Fibroblast of pulmonary artery (primary cell): Measurements from ENCODE around the gene NOCT.
"Not testable (repeated sequence)": the region's sequence is repeated elsewhere in the genome, so short reads cannot be mapped to it uniquely, and the experiment has no call there.

ENCODE experiments used
- DNase-seq: peaks from one replicate; pipeline ENCODE4 v3.0.0-alpha.2; 2010; ENCODE audit warnings: low read depth
- H3K4me3 ChIP-seq: replicated peaks from 2 replicates; pipeline ENCODE4 v1.5.1; 2011; ENCODE audit warnings: low read depth, mild to moderate bottlenecking, control low read depth, low read length, moderate library complexity
- CTCF ChIP-seq: IDR thresholded peaks from 2 replicates; pipeline ENCODE4 v1.5.1; 2011; ENCODE audit warnings: mild to moderate bottlenecking, control low read depth, low read length, inconsistent platforms; ENCODE audit errors: missing control alignments

Gene NOCT

DNA sequence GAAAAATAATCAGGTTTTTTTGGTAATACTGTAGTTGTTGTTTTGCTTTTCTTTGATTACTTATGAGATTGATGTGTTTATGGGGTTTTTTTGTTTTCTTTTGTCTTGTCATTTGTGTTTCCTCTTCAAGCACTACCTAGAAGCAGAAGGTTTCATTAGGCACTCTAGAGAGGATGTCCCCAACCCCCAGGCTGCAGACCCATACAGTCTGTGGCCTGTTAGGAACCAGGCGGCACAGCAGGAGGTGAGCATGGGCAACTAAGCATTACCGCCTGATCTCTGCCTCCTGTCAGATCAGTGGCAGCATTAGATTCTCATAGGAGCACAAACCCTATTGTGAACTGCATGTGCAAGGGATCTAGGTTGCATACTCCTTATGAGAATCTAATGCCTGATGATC, 22.9 kb upstream of the NOCT start:
- no peak overlapping the region for H3K4me3 ChIP-seq
- no peak for DNase-seq
- TF ChIP-seq CTCF, result no peak

- no peak overlapping the region for H3K4me3 ChIP-seq
- no peak for TF ChIP-seq CTCF
- DNase-seq, result no peak
These were observed 19.5 kb upstream of the NOCT start for GRCh38 chr4:138996090-138996489.

DNA sequence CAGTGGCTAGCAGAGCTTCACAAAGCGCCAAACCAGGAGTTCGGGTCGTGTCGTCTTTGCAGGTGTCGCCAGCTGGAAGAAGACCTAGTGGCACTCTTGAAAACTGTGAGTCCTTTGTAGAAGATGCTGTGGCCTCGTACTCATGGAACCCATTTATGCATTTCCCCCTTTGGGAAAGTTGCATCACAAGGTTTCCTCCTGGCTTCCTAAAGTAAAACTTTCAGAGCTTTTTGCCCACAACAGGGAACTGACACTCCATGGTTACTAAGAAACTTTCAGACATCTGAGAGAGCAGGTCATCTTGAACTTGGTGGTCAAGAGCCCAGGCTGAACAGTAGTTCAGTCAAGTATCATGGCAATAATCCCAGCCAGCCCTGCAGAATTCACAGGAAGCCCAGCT, 15.9 kb upstream of the NOCT start:
- no peak overlapping the region for H3K4me3 ChIP-seq
- DNase-seq, result no peak
- TF ChIP-seq CTCF, result no peak

DNA sequence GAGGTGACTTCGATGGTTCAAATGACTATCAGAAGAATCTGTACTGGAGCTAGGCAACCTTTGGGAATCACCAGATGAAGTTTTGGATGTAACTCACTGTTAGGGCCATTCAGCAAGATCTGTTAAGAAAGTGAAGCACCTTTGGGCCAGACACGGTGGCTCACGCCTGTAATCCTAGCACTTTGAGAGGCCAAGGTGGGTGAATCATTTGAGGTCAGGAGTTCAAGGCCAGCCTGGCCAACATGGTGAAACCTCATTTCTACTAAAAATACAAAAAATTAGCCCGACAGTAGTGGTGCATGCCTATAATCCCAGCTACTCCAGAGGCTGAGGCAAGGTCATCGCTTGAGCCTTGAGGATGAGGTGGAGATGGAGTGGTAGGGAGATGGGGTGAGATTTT, 15.4 kb upstream of the NOCT start:
- H3K4me3 ChIP-seq, DNase-seq: not testable (repeated sequence)

GRCh38 chr4:139001430-139001829, 14.2 kb upstream of the NOCT start:
- not testable (repeated sequence) for DNase-seq, H3K4me3 ChIP-seq

GRCh38 chr4:139003668-139004067, 11.9 kb upstream of the NOCT start:
- H3K4me3 ChIP-seq, DNase-seq: not testable (repeated sequence)

- TF ChIP-seq CTCF, result no peak
- no peak for DNase-seq
These were observed 9.8 kb upstream of the NOCT start for GRCh38 chr4:139005774-139006173.

GRCh38 chr4:139007640-139008039, 7.9 kb upstream of the NOCT start:
- no peak for DNase-seq
- no peak for TF ChIP-seq CTCF
- H3K4me3 ChIP-seq, result no peak overlapping the region

More at GRCh38 chr4:139005774-139006173, 9.8 kb upstream of the NOCT start:
- no peak overlapping the region for H3K4me3 ChIP-seq

DNA sequence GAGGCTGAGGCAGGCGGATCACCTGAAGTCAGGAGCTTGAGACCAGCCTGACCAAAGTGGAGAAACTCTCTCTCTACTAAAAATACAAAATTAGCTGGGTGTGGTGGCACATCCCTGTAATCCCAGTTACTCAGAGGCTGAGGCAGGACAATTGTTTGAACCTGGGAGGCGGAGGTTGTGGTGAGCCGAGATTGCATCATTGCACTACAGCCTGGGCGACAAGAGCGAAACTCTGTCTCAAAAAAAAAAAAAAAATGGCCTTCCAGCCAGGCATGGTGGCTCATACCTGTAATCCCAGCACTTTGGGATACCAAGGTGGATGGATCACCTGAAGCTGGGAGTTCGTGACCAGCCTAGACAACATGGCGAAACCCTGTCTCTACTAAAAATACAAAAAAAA, 7.3 kb upstream of the NOCT start:
- H3K4me3 ChIP-seq, DNase-seq: not testable (repeated sequence)
